HCT116 (cell line): ENCODE data around the gene STAMBPL1. TPM values are rescaled to one million over a fixed set of nuclear protein-coding genes. Genes with fewer than 3 reads are reported as not detected.

ENCODE experiments used
- ATAC-seq: fragments of 200-7000 bp; cut with Tn5 transposase; 2 replicates; pipeline ENCODE4 v1.9.1; 2020; ENCODE audit warnings: mild to moderate bottlenecking, moderate library complexity
- BruUV-seq: library from RNA; stranded (reverse); fragments of 400-500 nt; replicated peaks from 2 replicates; lab custom pipeline; 2021; lab: Mats Ljungman, UMichigan
- CTCF ChIA-PET: fragments of 300-600 bp; sonication (Branson Sonifier 250); formaldehyde crosslinking; loops from one replicate; lab custom pipeline; 2021; ENCODE audit warnings: antibody characterized with exemption; lab: Charles Lee
- POLR2A ChIA-PET: fragments of 300-600, 350-600 bp; sonication (Branson Sonifier 250); formaldehyde crosslinking; loops from one replicate; lab custom pipeline; 2021; ENCODE audit warnings: antibody characterized with exemption; lab: Charles Lee
- RAD21 ChIA-PET, 2 experiments: fragments of 300-600 bp; sonication (Branson Sonifier 250); formaldehyde crosslinking; loops; one replicate each; lab custom pipeline; 2023; ENCODE audit warnings: low total read pairs in 2 of 2; ENCODE audit not compliant: uncharacterized antibody in 2 of 2, unreplicated experiment in 2 of 2, low non-redundant PET in 1 of 2; lab: Charles Lee
- DNase-seq: peaks from one replicate; pipeline ENCODE4 v3.0.0-alpha.2; 2010; ENCODE audit warnings: low read depth, low spot score
- H2AFZ ChIP-seq: fragments of 200-600 bp; shearing (Covaris generic), sonication (generic); 2 replicates; pipeline ENCODE4 v1.6.1; 2017; ENCODE audit warnings: low read depth, mixed run types, mixed read lengths, antibody characterized with exemption, low read length; ENCODE audit not compliant: poor library complexity, severe bottlenecking
- H3K27ac ChIP-seq: 2 replicates; pipeline ENCODE4 v1.5.1; 2012; ENCODE audit warnings: low read depth, low read length
- H3K27me3 ChIP-seq: fragments of 200-600 bp; sonication (generic); 2 replicates; pipeline ENCODE4 v1.6.1; 2016; ENCODE audit warnings: mixed run types, low read length, mixed read lengths; ENCODE audit not compliant: insufficient read depth
- H3K36me3 ChIP-seq, 2 experiments: fragments of 200-500 bp in 1 of 2; fragments of 200-600 bp in 1 of 2; sonication (Bioruptor generic) in 1 of 2; sonication (generic) in 1 of 2; 2 replicates each; pipeline versions ENCODE4 v1.5.1 to v1.6.1; 2014 to 2016; ENCODE audit warnings: low read length in 2 of 2, inconsistent platforms in 1 of 2, mixed read lengths in 1 of 2, mixed run types in 1 of 2; ENCODE audit not compliant: insufficient read depth in 2 of 2, control insufficient read depth in 1 of 2
- H3K4me1 ChIP-seq, 2 experiments: fragments of 200-600 bp in 1 of 2; sonication (generic) in 1 of 2; 2 replicates each; pipeline versions ENCODE4 v1.5.1 to v1.6.1; 2012 to 2017; ENCODE audit warnings: low read length in 2 of 2, inconsistent platforms in 1 of 2, mild to moderate bottlenecking in 1 of 2, mixed read lengths in 1 of 2, mixed run types in 1 of 2, moderate library complexity in 1 of 2; ENCODE audit not compliant: insufficient read depth in 2 of 2, control insufficient read depth in 1 of 2
- H3K4me2 ChIP-seq: fragments of 200-600 bp; sonication (generic); 2 replicates; pipeline ENCODE4 v1.6.1; 2017; ENCODE audit warnings: mixed run types, low read length, mixed read lengths
- H3K4me3 ChIP-seq, 2 experiments: fragments of 200-600 bp in 1 of 2; sonication (generic) in 1 of 2; replicated peaks in 1 of 2; 2 replicates each; pipeline ENCODE4 v1.5.1; 2011 to 2016; ENCODE audit warnings: low read length in 2 of 2, control low read depth in 1 of 2, low read depth in 1 of 2, mild to moderate bottlenecking in 1 of 2, mixed read lengths in 1 of 2, mixed run types in 1 of 2
- H3K79me2 ChIP-seq: fragments of 200-600 bp; sonication (generic); 2 replicates; pipeline ENCODE4 v1.6.1; 2017; ENCODE audit warnings: mild to moderate bottlenecking, mixed run types, low read length, moderate library complexity, mixed read lengths; ENCODE audit not compliant: insufficient read depth
- H3K9ac ChIP-seq: fragments of 200-600 bp; sonication (generic); 2 replicates; pipeline ENCODE4 v1.6.1; 2016; ENCODE audit warnings: low read length, mixed read lengths
- H3K9me2 ChIP-seq: fragments of 200-600 bp; sonication (generic), shearing (Covaris generic); 2 replicates; pipeline ENCODE4 v1.6.1; 2017; ENCODE audit warnings: mixed run types, mild to moderate bottlenecking, moderate library complexity; ENCODE audit not compliant: insufficient read depth
- H3K9me3 ChIP-seq, 2 experiments: fragments of 200-500 bp in 1 of 2; fragments of 200-600 bp in 1 of 2; sonication (Bioruptor generic) in 1 of 2; sonication (generic) in 1 of 2; 2 replicates each; pipeline ENCODE4 v1.6.1; 2014 to 2017; ENCODE audit warnings: low read length in 2 of 2, mixed read lengths in 2 of 2, inconsistent platforms in 1 of 2, low read depth in 1 of 2, mild to moderate bottlenecking in 1 of 2, mixed run types in 1 of 2, moderate library complexity in 1 of 2; ENCODE audit not compliant: control insufficient read depth in 1 of 2, insufficient read depth in 1 of 2
- H4K20me1 ChIP-seq: fragments of 200-600 bp; sonication (generic), shearing (Covaris generic); 2 replicates; pipeline ENCODE4 v1.6.1; 2017; ENCODE audit warnings: mixed run types, mild to moderate bottlenecking, moderate library complexity; ENCODE audit not compliant: insufficient read depth
- CEBPB ChIP-seq: IDR thresholded peaks from 2 replicates; pipeline ENCODE4 v1.6.1; 2012; ENCODE audit warnings: low read depth
- CTCF ChIP-seq, 3 experiments: fragments of 200-600 bp in 1 of 3; sonication (generic) in 1 of 3; IDR thresholded peaks in 2 of 3; conservative IDR thresholded peaks in 1 of 3; 2 replicates each; pipeline ENCODE4 v1.5.1; 2012 to 2017; ENCODE audit warnings: low read depth in 2 of 3, low read length in 2 of 3, antibody characterized with exemption in 1 of 3, borderline replicate concordance in 1 of 3, control low read depth in 1 of 3, mild to moderate bottlenecking in 1 of 3, mixed read lengths in 1 of 3, mixed run types in 1 of 3, moderate library complexity in 1 of 3; ENCODE audit not compliant: insufficient read depth in 1 of 3
- ELF1 ChIP-seq: IDR thresholded peaks from 2 replicates; pipeline ENCODE4 v1.6.1; 2012; ENCODE audit warnings: low read depth, borderline replicate concordance
- EZH2 ChIP-seq: fragments of 200-600 bp; sonication (generic); IDR thresholded peaks from 2 replicates; pipeline ENCODE4 v1.6.1; 2017; ENCODE audit warnings: antibody characterized with exemption, mixed run types
- EZH2phosphoT487 ChIP-seq: fragments of 200-600 bp; IDR thresholded peaks from 2 replicates; pipeline ENCODE4 v1.6.1; 2018; ENCODE audit warnings: antibody characterized with exemption, borderline replicate concordance
- FOSL1 ChIP-seq: IDR thresholded peaks from 2 replicates; pipeline ENCODE4 v1.6.1; 2012; ENCODE audit warnings: low read depth
- JUND ChIP-seq: IDR thresholded peaks from 2 replicates; pipeline ENCODE4 v1.6.1; 2012
- POLR2A ChIP-seq: IDR thresholded peaks from 2 replicates; pipeline ENCODE4 v1.7.0; 2011; ENCODE audit warnings: borderline replicate concordance; ENCODE audit not compliant: insufficient read depth, insufficient read length; ENCODE audit errors: extremely low read depth
- RAD21 ChIP-seq: IDR thresholded peaks from 2 replicates; pipeline ENCODE4 v1.6.1; 2012; ENCODE audit warnings: low read depth, mild to moderate bottlenecking
- SIN3A ChIP-seq: IDR thresholded peaks from 2 replicates; pipeline ENCODE4 v1.6.1; 2012; ENCODE audit warnings: low read depth
- SP1 ChIP-seq: IDR thresholded peaks from 2 replicates; pipeline ENCODE4 v1.6.1; 2012; ENCODE audit warnings: low read depth
- SRF ChIP-seq: IDR thresholded peaks from 2 replicates; pipeline ENCODE4 v1.6.1; 2012; ENCODE audit warnings: low read depth
- TCF7L2 ChIP-seq: IDR thresholded peaks from 2 replicates; pipeline ENCODE4 v1.7.0; 2011; ENCODE audit warnings: borderline replicate concordance, inconsistent platforms; ENCODE audit not compliant: insufficient read depth, insufficient read length; ENCODE audit errors: extremely low read depth
- YY1 ChIP-seq: IDR thresholded peaks from 2 replicates; pipeline ENCODE4 v1.6.1; 2011; ENCODE audit warnings: low read length, low read depth, moderate library complexity, mild to moderate bottlenecking; ENCODE audit not compliant: insufficient replicate concordance; ENCODE audit errors: extremely low read depth
- ZBTB33 ChIP-seq: IDR thresholded peaks from 2 replicates; pipeline ENCODE4 v1.6.1; 2011; ENCODE audit warnings: mild to moderate bottlenecking, low read length, moderate library complexity; ENCODE audit not compliant: insufficient replicate concordance; ENCODE audit errors: extremely low read depth
- ZFX ChIP-seq: fragments of 450-650 bp; IDR thresholded peaks from 2 replicates; pipeline ENCODE4 v1.6.1; 2017
- intact Hi-C: fragments of 100-400 bp; cut with micrococcal nuclease; formaldehyde crosslinking; loops from 2 replicates; pipeline ENCODE4 v1.10.0; 2022
- total RNA-seq: library from RNA; stranded (reverse); gene quantifications from one replicate; pipeline ENCODE4 v1.2.1, GENCODE V29; 2021; ENCODE audit not compliant: unreplicated experiment

Gene STAMBPL1
- total RNA-seq, 1 experiment from 2014 or later: 11.0 TPM

GRCh38 chr10:88899886-88900285, 19.8 kb downstream of the STAMBPL1 start:
- no peak for DNase-seq
- BruUV-seq: no TSS peak
- Histone ChIP-seq H3K27me3 (no peaks in the 10 kb centered on the region), H3K9me2 (no peaks in the 10 kb centered on the region), H3K9ac (no peak overlapping the region), H3K79me2 (no peaks in the 10 kb centered on the region), H3K27ac (no peak overlapping the region), H3K4me2 (no peak overlapping the region), H3K9me3 (no peaks in the 10 kb centered on the region), H3K4me3 (no peak overlapping the region), H3K36me3 (peaks cover 0 to 13% of the 10 kb centered on the region in 2 experiments; a peak in 2 of 4 replicates), H2AFZ (no peak overlapping the region), H4K20me1 (no peaks in the 10 kb centered on the region), H3K4me1 (peaks cover 32 to 42% of the 10 kb centered on the region in 2 experiments)
- intact Hi-C loops: no loop called here
- TF ChIP-seq EZH2 (no peak), YY1 (no peak), RAD21 (no peak), ELF1 (no peak)
- CTCF ChIA-PET: interaction anchor here (0.8 to 1.7 kb wide), 4 partner anchors 11 to 35 kb away, joined by 3 to 7 read pairs (median 4); no protein-coding TSS in a partner anchor
- ATAC-seq: no peak
- RAD21 ChIA-PET: no interaction called here
- POLR2A ChIA-PET: no interaction called here

GRCh38 chr10:88901206-88901983, 21.4 kb downstream of the STAMBPL1 start:
- intact Hi-C loops: no loop called here
- Histone ChIP-seq H3K4me3 (no peak overlapping the region), H3K4me2 (no peak overlapping the region), H4K20me1 (no peaks in the 10 kb centered on the region), H3K4me1 (peaks cover 21 to 27% of the 10 kb centered on the region in 2 experiments), H3K36me3 (peaks cover 0 to 13% of the 10 kb centered on the region in 2 experiments; a peak in 2 of 4 replicates), H3K27me3 (no peaks in the 10 kb centered on the region), H3K27ac (no peak overlapping the region), H2AFZ (no peak overlapping the region), H3K9ac (no peak overlapping the region), H3K9me3 (no peaks in the 10 kb centered on the region), H3K79me2 (no peaks in the 10 kb centered on the region), H3K9me2 (no peaks in the 10 kb centered on the region)
- ChIA-PET RAD21 (no interaction called here), POLR2A (no interaction called here), CTCF (interaction anchor here (1.3 kb wide), 1 partner anchor 33 kb away, joined by 7 read pairs; no protein-coding TSS in a partner anchor)
- BruUV-seq: no TSS peak
- DNase-seq (no peak), ATAC-seq (no peak)
- TF ChIP-seq TCF7L2 (no peak), FOSL1 (no peak), SP1 (no peak), POLR2A (no peak), JUND (no peak), EZH2phosphoT487 (no peak), ELF1 (no peak), YY1 (no peak), RAD21 (no peak), SRF (no peak), ZBTB33 (no peak), CTCF (IDR thresholded peaks at IDR 0.05 in 2 of 3, conservative IDR thresholded peaks at IDR 0.05 in 1 of 3; ENCODE audit: borderline replicate concordance in 1 of 3, insufficient read depth in 1 of 3, low read depth in 2 of 3, low read length in 2 of 3) (no peak), ZFX (no peak), SIN3A (no peak), CEBPB (no peak)
